Erythroblast (primary cell): Measurements from ENCODE around the gene PDE2A.

Experiments
- DNase-seq, 2 experiments: peaks; one replicate each; lab custom pipeline; 2025; lab: John Stamatoyannopoulos, UW
- GATA1 ChIP-seq: IDR thresholded peaks from 2 replicates; pipeline ENCODE4 v1.6.1; 2011; ENCODE audit warnings: low read depth, mild to moderate bottlenecking, control low read depth, low read length, moderate library complexity
- POLR2A ChIP-seq: IDR thresholded peaks from 2 replicates; pipeline ENCODE4 v1.6.1; 2011; ENCODE audit warnings: mild to moderate bottlenecking, low read length

PDE2A gene

DNA sequence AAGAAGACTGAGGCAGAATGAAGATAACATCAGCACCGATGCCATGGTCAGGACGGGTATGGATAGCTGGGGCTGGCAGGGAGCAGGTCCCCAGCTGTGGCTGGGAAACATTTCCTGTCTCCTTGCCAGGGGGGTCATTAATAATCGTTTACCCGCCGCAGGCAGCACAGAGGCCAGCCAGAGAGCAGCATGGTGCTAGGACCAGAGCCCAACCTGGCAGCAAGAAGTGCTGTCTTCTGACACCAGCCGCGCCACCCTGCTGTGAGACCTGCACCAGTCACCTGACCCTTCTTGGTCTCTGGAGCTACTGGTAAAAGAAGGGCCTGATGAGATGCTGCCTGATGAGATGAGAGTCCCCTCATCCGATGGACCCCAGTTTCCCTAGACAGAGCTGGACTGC, 36.3 kb downstream of the PDE2A start:
- no peak for DNase-seq
- TF ChIP-seq POLR2A (no peak), GATA1 (no peak)

DNA sequence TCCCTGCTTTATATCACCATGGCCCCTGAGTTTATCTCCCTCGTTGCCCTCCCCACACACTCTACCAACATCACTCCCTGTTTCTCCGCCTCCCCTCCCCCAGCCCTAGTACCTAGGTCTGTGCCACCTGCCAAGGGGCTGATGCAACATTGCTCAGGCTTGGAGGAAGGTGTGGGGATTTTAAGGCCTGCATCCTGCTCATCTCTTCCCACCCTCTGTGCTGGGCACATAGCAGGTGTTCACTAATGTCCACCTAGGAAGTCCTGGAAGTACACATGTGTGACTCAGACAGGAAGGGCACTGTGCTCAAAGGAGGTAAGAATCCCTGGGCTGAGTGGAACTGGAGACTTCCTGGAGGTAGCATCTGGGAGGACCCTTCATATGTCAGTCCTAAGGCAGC, 37.0 kb downstream of the PDE2A start:
- no peak for DNase-seq
- no peak for TF ChIP-seq POLR2A
- no peak for TF ChIP-seq GATA1

DNA sequence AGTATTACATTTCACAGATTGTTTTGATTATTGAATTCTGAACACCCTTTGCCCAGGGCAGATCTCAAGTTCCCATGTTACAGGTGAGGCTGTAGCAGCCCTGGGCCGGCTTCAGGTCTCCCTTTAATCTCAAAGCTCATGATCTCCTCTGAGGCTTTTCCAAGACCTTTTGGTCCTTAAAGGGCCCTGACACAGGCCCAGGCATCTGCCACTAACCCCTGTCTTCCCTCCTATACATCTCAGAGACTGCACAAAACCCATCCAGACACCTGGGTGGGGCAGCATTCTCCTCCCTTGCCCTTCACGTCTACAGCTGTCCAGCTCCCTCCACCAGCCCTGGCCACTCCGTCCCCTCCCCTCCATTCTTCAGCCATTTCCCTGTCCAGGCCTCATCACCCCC, 37.8 kb downstream of the PDE2A start:
- no peak for TF ChIP-seq GATA1
- no peak for TF ChIP-seq POLR2A
- DNase-seq, result no peak

DNA sequence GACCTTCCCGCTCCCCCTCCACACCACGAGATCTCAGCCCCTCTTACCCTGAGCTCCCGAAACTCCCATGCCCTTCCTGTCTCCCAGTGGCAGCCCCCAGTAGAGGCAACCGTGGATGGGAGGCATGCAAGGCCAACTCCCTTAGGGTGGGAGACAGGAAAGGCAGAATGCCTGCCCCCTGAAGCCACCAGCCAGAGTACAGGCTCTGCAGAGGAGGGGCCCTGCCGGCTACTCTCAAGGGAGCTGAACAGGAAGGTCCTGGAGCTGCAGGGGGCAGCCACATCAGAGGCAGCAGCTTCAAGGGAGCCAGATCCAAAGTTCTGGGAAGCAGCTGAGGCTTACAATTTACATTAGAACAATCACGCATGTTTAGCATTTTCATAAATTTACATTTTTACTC, 38.3 kb downstream of the PDE2A start:
- TF ChIP-seq POLR2A, result no peak

DNA sequence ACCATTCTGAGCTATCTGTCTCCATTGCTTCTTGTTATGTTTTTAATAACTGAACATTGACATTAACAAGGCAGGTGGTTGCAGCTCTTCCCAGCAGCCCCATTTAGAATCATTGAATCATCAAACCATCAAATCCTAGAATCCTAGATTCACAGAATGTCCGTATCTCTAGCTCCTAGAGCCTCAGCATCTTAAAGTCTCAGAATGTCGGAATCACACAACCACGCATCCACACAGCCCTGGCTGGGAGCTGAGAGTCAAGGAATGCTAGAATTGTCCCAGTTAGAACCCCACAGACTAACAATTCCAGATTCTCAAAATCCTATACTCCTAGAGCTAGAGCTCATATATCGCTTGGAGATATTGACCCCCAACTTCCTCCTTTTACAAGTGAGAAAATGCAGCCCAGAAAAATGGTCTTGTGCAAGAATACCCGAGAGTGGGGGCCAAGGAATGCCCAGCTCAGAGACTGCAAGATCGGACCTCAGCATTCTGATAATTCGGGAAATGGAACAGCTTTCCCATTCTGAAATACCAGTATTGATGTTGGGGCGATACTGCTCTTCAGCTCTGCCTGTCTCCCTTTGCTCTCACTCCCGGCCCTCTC, 38.8 kb downstream of the PDE2A start:
- no peak for DNase-seq
- TF ChIP-seq GATA1, result no peak
- TF ChIP-seq POLR2A, result no peak

More for the DNA sequence above, 38.3 kb downstream of the PDE2A start:
- DNase-seq, result no peak

DNA sequence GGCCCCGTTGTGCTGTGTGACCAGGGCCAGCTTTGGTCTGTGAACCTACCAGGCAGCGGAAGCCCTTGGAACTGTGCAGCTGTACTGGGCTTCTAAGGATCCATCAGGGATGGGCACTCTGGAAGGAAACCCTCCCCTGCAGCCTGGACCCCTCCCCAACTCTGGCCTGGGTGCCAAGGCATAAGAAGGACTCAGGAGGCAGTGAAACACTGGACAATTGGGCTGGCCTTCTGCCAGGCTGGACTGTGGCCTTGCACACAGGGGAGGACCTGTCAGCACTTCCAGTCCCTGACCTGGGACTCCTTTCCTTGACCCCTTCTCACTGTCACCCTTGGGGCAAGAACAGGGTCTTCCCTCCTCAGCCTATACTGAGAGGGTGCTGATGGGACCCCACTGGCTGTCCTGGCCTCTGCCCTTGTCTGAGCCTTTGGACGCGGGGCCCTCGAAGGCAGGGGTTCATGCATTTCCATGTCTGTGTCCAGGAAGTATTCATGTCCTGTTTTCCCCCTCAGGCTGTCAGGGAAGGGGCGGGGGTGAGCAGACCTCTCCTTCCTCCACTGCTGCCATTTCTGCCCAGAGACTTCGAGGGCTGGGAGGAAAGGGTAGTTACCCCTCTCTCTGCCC, 39.6 kb downstream of the PDE2A start:
- TF ChIP-seq GATA1 (no peak), POLR2A (no peak)
- no peak for DNase-seq

DNA sequence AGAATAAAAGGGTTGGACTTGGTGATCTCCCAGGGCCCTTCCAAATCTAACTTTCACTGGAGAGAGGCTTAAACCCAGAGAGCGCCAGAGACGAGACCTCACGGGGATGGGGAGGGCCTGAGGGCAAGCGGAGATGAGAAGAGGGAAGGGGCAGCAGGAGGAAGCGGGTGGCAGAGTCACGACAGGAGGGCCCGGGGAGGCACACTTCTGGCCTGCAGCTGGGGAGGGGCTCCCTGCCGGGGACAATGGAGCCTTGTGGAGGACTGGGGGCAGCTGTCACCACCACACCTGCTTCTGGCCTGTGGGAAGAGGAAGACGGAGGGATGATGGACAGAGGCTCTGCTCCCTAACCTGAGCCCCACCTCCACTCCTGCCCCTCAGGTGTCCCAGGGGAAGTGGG, 40.2 kb downstream of the PDE2A start:
- TF ChIP-seq GATA1, result no peak
- no peak for TF ChIP-seq POLR2A
- DNase-seq, result no peak

DNA sequence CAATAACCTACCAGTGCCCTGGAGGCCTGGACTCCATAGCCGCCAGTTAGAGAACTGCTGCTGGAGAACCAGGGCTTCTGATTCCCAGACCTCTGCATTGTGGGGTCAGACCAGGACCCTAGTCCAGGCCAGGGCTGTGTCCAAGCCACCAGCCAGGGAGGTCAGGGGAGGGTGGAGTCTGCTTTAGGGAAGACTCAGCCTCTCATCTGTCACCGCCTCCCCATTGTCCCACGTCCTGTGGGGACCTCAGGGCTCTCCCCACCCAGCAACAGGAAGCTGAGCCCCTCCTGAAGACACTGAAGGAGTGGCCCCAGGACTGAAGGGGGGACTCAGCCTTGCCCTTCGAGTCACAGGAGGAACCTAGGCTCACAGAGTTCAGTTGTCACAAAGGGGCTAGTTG, 41.2 kb downstream of the PDE2A start:
- no peak for DNase-seq
- TF ChIP-seq POLR2A (no peak), GATA1 (no peak)

DNA sequence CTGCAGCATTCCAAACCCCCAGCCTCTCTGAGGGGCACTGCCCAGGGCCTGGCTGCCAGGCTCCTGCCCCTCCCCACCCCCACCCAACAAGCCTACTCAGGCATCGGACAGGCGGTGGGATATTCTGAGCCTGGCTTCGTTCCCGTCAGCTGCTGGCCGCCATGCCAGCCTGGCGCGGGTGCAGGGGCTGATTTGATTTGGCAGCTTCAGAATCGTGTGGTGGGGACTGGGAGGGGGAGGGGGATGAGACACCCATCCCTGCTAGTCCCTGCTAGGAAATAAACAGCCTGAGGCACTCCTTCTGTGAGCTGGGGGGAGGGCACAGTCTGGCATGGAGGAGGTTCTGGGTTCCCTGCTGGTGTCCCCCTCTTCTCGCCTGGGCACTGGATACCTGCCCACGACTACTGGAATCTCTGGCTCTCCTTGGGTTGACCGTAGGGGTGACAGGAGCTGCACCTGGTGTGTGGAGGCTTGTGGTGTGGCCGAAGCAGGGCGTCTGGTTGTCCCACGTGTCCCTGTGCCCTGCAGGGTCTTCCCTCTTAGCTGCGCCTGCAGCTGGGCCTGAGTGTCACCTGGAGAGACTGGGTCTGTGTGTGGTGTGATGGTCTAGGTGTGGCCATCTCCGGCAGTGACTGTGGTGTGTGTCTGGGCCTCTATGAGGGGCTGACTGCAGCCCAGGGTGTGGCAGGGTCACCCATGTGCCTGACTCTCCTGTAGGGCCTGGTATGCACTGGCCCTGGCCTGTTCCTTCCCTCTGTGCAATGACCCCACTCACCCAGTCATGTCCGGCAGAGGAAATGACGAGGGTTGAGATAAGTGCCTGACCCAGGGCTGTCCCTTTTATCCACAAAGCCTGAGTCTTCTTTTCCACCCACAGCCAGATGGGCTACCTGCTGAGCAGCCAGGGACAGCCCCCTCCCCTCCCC, 42.2 kb downstream of the PDE2A start:
- TF ChIP-seq POLR2A, result no peak
- TF ChIP-seq GATA1, result no peak

DNA sequence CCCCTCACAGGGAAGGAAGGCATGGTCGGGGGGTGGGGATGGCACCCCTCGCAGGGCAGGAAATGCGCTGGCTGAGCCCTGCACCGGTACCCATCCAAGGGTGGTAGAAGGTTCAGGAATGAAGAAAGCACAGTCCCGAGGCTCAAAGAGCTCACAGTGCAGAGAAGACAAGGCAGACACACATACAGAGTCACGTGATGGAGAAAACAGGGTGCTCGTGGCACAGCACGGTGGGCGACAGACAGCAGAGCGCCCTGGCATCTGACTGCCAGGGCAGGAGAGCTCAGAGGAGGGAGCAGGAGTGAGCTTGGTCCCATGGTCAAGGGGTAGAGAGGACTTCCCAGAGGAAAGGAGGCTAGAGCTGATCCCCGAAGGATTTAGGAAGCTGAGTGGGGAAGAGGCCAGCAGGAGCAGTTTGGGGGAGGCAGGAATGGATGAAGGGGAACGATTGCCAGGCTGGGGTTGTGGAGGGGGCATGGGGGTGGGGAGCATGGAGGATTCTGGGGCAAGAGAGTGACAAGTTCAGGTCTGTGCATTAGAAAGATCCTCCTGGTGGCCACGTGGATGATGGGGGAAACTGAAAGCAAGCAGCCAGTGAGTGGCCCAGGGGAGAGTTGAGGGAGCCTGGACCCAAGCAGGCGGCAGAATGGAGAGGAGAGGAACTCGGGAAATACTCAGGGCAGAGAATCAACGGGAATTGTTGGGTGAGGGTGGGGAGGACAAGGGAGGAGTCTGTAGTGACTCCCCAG, 43.9 kb downstream of the PDE2A start:
- TF ChIP-seq POLR2A, result no peak
- TF ChIP-seq GATA1, result no peak
- no peak for DNase-seq

More for the DNA sequence above, 42.2 kb downstream of the PDE2A start:
- DNase-seq, result no peak

DNA sequence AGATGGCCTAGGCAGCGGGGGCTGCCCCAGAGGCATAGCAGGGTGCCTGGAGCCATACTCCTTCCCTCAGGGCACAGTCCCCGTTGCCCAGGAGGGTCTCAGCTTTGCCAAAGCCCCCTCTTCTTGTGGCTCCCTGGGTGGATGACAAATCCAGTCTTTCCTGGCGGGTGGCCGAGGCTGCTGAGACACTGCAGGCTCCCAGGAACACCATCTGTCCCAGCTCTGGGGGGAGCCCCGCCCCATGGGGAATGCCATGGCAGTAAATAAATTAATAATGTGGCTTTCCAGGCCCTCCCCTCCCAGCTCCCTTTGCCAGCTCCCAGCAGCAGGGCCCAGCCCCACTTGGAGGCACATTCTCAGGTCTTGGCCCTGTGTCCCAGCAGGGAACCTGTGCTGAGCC, 45.0 kb downstream of the PDE2A start:
- no peak for TF ChIP-seq POLR2A
- no peak for TF ChIP-seq GATA1
- no peak for DNase-seq

DNA sequence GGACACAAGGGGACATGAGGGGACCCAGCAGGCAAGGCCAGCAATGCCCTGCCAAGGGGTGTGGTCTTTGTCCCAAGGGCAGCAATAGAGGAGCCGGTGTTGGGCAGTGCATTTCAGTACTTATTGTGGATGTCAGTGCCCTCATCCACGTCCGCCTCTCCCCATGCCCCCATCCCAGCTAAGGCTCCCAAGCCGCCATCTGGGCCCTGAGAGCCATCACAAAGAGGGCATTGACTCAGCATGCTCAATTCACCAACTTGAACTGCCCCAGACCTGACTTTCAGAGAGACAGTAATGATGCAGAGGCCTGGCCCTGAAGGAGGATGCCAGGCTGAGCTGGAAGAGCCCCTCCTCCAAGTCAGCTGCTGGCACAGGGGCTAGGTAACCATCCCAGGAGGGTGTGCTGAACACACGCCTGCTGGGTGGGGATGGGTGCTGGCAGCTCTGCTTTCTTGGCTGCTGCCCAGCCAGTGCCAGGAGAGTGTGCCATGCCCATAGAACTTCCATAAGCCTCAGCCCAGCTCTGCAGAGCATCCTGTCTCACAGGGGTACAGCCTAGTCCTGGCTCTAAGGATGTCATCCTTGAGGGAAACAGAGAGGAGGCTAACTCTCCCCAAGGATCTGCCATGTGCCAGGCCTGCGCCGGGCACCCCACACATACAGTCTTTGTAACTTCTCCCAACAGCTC, 46.5 kb downstream of the PDE2A start:
- TF ChIP-seq GATA1, result no peak
- TF ChIP-seq POLR2A, result no peak

DNA sequence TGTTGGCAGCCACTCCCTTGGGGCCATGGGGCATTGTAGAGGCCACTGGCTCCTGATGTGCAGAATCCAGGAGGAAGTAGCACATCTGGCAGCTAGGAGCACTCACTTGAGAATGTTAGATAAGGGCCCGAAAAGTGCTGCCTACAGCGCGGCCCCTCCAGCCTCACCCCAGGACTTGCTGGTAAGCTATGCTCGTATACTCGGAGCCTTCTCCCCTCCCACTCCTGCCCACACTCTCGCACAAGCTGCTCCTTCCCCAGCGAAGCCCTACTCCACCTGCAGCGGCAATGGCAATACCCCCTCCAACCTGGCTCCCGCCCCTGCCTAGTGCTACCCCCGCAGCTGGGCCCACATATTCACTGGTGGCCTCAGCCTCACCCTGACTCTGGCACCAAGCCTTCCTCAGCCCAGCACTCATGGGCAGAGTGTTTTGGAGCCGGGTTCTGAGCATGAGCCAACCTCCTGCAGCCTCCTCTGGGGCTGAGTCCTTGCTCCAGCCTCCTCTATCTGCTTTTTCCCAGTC, 47.7 kb downstream of the PDE2A start:
- no peak for TF ChIP-seq POLR2A
- TF ChIP-seq GATA1, result no peak
- DNase-seq, result no peak

More for the DNA sequence above, 46.5 kb downstream of the PDE2A start:
- no peak for DNase-seq
